Measurements from ENCODE around the gene NOS1AP. TPM values are rescaled to one million over a fixed set of nuclear protein-coding genes. Genes with fewer than 3 reads are reported as not detected.

Gene NOS1AP
- polyA plus RNA-seq, 1 of the 3 experiments (the other 2 are of a cell fraction) = 0.03 TPM

GRCh38 chr1:162359523-162360236 is 290.2 kb downstream of the NOS1AP start:
- ChIA-PET POLR2A (no interaction called here), CTCF (interaction anchor here (0.7 to 1.1 kb wide), 3 partner anchors 13 to 304 kb away, joined by 3 to 5 read pairs (median 3); no protein-coding TSS in a partner anchor)
- no peaks in the 10 kb centered on the region for H3K9me3 ChIP-seq
- TF ChIP-seq REST (IDR thresholded peaks at IDR 0.05; ENCODE audit: low read depth, low read length) = no peak
- no peak for TF ChIP-seq USF1 (IDR thresholded peaks at IDR 0.05; ENCODE audit: borderline replicate concordance, low read depth)
- TF ChIP-seq CHD2 (IDR thresholded peaks at IDR 0.05; ENCODE audit: low read length, partially characterized antibody) = no peak
- TF ChIP-seq ELF1 (IDR thresholded peaks at IDR 0.05) = no peak
- TF ChIP-seq FOXJ3 (CRISPR knock-in tag; IDR thresholded peaks at IDR 0.05) = no peak
- TF ChIP-seq MEF2A (IDR thresholded peaks at IDR 0.05; ENCODE audit: borderline replicate concordance, low read depth) = no peak
- no peak for TF ChIP-seq SIN3A (IDR thresholded peaks at IDR 0.05; ENCODE audit: borderline replicate concordance, low read depth, low read length)
- no peak for TF ChIP-seq TCF12 (IDR thresholded peaks at IDR 0.05)
- no peak overlapping the region for H3K27ac ChIP-seq (ENCODE audit: low read depth in 2 of 2, low read length in 1 of 2)
- no peak for DNase-seq
- no peaks in the 10 kb centered on the region for H3K9me2 ChIP-seq
- no peaks in the 10 kb centered on the region for H3K79me2 ChIP-seq (ENCODE audit: insufficient read depth)
- H2AFZ ChIP-seq (ENCODE audit: low read depth) = no peak overlapping the region
- no peaks in the 10 kb centered on the region for H3F3A ChIP-seq (replicated peaks; ENCODE audit: insufficient read depth)
- H3K36me3 ChIP-seq (replicated peaks in 1 of 2; ENCODE audit: control insufficient read depth in 1 of 2, insufficient read depth in 2 of 2, low read length in 1 of 2) = no peaks in the 10 kb centered on the region
- H3K27me3 ChIP-seq (ENCODE audit: insufficient read depth) = no peaks in the 10 kb centered on the region
- H3K4me3 ChIP-seq (ENCODE audit: low read depth in 2 of 2, low read length in 1 of 2) = no peak overlapping the region
- H3K9ac ChIP-seq = no peak overlapping the region
- H3K4me2 ChIP-seq = no peak overlapping the region
- H3K4me1 ChIP-seq (ENCODE audit: control insufficient read depth in 1 of 2, insufficient read depth in 2 of 2, low read depth in 1 of 2, low read length in 1 of 2) = no peaks in the 10 kb centered on the region
- 56% methylated on average over 10 of the region's 10 CpGs for WGBS (ENCODE audit: low lambda C conversion rate)
- no peaks in the 10 kb centered on the region for H4K20me1 ChIP-seq (ENCODE audit: insufficient read depth)

GRCh38 chr1:162360237-162360873 is 290.9 kb downstream of the NOS1AP start:
- H3K27me3 ChIP-seq (ENCODE audit: insufficient read depth) = no peaks in the 10 kb centered on the region
- H3K79me2 ChIP-seq (ENCODE audit: insufficient read depth) = no peaks in the 10 kb centered on the region
- H3K9me2 ChIP-seq = no peaks in the 10 kb centered on the region
- WGBS (ENCODE audit: low lambda C conversion rate) = 69% methylated on average over 10 of the region's 10 CpGs
- DNase-seq = no peak
- no peak overlapping the region for H3K4me3 ChIP-seq (ENCODE audit: low read depth in 2 of 2, low read length in 1 of 2)
- H3K4me2 ChIP-seq = no peak overlapping the region
- H3K36me3 ChIP-seq (replicated peaks in 1 of 2; ENCODE audit: control insufficient read depth in 1 of 2, insufficient read depth in 2 of 2, low read length in 1 of 2) = no peaks in the 10 kb centered on the region
- no peaks in the 10 kb centered on the region for H3F3A ChIP-seq (replicated peaks; ENCODE audit: insufficient read depth)
- no peak for TF ChIP-seq PBX3 (IDR thresholded peaks at IDR 0.05)
- TF ChIP-seq CTCF (IDR thresholded peaks at IDR 0.05) = no peak
- no peak for TF ChIP-seq TCF12 (IDR thresholded peaks at IDR 0.05)
- TF ChIP-seq POLR2AphosphoS5 (IDR thresholded peaks at IDR 0.05; ENCODE audit: low read depth, low read length) = no peak
- TF ChIP-seq TEAD4 (IDR thresholded peaks at IDR 0.05; ENCODE audit: borderline replicate concordance, insufficient read depth) = no peak
- no peak for TF ChIP-seq SMC3 (IDR thresholded peaks at IDR 0.05; ENCODE audit: low read depth, low read length)
- TF ChIP-seq TAF1 (IDR thresholded peaks at IDR 0.05; ENCODE audit: borderline replicate concordance, low read depth, low read length) = no peak
- TF ChIP-seq REST (IDR thresholded peaks at IDR 0.05; ENCODE audit: low read depth, low read length) = no peak
- no peaks in the 10 kb centered on the region for H4K20me1 ChIP-seq (ENCODE audit: insufficient read depth)
- no peak overlapping the region for H2AFZ ChIP-seq (ENCODE audit: low read depth)
- no peak overlapping the region for H3K9ac ChIP-seq
- ChIA-PET POLR2A (no interaction called here), CTCF (interaction anchor here (1.1 to 2.0 kb wide), 2 partner anchors 29 to 31 kb away, joined by 5 to 6 read pairs; no protein-coding TSS in a partner anchor)
- H3K9me3 ChIP-seq = no peaks in the 10 kb centered on the region
- no peak overlapping the region for H3K27ac ChIP-seq (ENCODE audit: low read depth in 2 of 2, low read length in 1 of 2)
- no peaks in the 10 kb centered on the region for H3K4me1 ChIP-seq (ENCODE audit: control insufficient read depth in 1 of 2, insufficient read depth in 2 of 2, low read depth in 1 of 2, low read length in 1 of 2)

Data from SK-N-SH (cell line).